Thyroid gland (tissue), 4 donors: Measurements from ENCODE around the gene VSIG2.

Experiments used
- POLR2A ChIP-seq, 2 donors: fragments of 450-650 bp; IDR thresholded peaks; one replicate each; pipeline ENCODE4 v1.6.1; 2017; ENCODE audit warnings: antibody characterized with exemption in 2 of 2, mild to moderate bottlenecking in 2 of 2, moderate library complexity in 1 of 2
- TF ChIP-seq, protein P1 (sequence below), 6 experiments: fragments of 200-600 bp in 3 of 6; fragments of 450-650 bp in 3 of 6; sonication (generic) in 3 of 6; IDR thresholded peaks; one replicate each; pipeline ENCODE4 v1.5.1; 2016 to 2019; ENCODE audit warnings: antibody characterized with exemption in 6 of 6, mild to moderate bottlenecking in 2 of 6, inconsistent platforms in 1 of 6, moderate library complexity in 1 of 6

DNA sequence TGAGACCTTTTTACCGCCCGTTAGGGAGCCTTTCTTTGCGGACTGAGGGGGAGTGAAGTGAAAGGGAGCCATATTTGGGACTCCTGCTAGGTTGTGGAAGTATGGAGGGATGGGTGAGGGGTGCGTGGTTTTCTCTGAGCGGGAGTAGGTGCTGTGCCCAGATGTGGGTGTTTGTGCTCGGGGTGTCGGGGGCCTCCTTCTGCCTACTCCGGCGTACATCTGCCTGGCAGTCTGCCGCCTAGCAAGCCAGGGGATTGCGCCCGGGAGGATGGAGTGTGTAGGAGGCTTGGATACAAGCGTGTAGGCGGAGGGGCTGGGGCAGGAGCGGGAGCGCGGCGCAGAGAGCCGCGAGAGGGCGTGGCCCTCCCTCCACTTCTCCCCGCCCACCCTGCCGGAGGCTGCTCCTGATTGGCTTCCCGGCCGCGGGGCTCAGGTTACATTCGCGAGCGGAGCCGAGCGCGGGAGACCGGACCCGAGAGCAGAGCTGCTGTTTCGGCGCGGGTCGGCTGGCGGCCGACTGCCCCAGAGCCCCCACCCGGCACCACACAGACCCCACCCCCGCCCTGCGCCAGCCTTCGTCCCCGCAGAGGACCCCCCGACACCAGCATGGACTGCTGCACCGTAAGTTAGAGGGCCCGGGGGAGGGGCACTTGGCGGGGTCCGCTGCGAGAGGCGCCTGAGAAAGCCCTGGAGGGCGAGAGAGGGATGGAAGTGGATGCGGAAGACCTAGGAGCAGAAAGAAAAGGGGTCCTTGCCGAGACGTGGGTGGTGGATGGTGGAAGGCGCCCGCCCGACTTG is 12.4 kb downstream of the VSIG2 start, which contains the start of gene NRGN:
- TF ChIP-seq, protein P1, sequence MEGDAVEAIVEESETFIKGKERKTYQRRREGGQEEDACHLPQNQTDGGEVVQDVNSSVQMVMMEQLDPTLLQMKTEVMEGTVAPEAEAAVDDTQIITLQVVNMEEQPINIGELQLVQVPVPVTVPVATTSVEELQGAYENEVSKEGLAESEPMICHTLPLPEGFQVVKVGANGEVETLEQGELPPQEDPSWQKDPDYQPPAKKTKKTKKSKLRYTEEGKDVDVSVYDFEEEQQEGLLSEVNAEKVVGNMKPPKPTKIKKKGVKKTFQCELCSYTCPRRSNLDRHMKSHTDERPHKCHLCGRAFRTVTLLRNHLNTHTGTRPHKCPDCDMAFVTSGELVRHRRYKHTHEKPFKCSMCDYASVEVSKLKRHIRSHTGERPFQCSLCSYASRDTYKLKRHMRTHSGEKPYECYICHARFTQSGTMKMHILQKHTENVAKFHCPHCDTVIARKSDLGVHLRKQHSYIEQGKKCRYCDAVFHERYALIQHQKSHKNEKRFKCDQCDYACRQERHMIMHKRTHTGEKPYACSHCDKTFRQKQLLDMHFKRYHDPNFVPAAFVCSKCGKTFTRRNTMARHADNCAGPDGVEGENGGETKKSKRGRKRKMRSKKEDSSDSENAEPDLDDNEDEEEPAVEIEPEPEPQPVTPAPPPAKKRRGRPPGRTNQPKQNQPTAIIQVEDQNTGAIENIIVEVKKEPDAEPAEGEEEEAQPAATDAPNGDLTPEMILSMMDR (IDR thresholded peaks at IDR 0.05), result no peak
- peak in 1 of 2 donors; percentile 50 for TF ChIP-seq POLR2A (IDR thresholded peaks at IDR 0.05)
